Glomerular visceral epithelial cell (primary cell): ENCODE results near the gene TEX29.
A peak's percentile ranks its signal among the peaks of the same experiment; 100 is the strongest.

Experiments used
- DNase-seq: peaks from one replicate; pipeline ENCODE4 v3.0.0-alpha.2; 2016; ENCODE audit errors: extremely low spot score

Gene TEX29

DNA sequence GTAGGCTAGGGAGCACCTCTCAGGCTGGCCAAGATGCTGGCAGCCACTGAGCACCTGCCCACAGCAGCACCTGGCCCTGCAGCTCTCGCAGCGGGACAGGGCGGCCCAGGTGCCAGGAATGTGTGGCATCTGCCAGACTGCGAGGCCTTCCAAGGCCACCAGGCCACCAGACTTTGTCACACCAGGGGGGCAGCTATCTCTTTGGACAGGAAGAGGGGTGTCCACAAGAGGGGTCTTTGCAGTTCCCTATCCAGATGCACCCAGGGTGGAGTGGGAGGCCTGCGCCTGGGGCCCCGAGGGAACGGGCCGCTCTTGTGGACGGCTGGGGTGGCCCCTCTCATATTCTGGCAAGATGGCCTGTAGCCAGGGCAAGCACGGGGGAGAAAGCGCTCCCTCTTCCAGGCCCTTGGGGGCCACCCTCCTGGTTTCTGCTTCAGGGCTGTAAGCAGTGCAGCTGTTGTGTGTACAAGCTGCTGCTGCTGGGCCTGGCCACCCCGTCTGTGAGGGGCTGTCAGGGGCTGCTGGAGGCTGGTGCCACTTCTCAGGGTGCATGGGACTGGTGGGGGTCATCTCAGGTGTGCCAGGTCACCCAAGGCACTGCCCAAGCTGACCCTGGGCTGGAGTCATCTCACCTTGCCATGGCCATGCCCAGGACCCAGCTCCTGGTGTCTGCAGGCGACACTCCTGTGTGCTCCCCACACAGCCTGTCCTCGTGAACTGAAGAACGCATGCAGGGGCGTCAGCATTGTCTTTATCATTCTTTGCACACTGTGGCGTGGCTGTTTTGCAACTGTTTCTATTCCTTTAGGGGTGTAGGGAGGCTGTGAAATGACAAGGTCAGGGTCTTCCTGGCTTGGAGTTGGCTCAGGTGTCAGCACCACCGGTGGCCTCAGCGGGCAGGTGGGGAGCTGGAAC lies 1.8 kb downstream of the TEX29 start:
- DNase-seq, result no peak

DNA sequence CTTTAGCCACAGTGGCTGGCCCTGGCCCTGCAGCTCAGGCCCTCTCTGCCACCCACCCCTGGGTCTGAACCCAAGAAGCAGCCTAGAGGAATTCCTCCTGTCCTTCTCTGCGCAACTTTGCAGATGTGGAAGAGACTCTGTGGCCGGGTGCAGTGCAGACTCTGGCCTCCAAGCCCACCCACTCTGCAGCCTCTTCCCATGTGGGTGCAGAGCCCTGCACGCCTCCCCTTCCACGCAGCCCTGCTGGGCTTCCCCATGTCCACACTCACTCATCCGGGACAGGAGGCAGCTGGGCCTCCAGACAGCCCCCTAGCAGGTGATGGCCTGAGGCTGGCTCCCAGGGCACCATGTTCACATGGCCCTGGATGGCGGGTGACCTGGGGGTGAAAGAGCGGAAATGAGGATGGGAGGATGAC lies 2.5 kb downstream of the TEX29 start:
- no peak for DNase-seq

DNA sequence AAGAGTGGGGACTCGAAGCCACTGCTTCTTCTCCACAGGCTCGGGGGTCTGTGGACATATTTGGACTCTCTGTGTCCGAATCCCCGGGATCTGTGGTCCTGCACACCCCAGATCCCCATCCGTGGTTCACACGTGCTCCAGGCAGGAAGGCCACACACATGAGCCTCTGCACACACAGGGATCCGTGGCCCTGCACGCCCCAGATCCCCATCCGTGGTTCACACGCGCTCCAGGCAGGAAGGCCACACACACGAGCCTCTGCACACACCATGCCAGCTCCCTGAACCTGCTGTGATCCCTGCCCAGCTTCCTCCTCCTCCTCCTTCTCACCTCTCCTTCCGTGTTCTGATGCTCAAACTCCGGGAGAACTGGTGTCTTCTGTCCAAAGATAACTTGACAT lies 3.1 kb downstream of the TEX29 start:
- DNase-seq, result no peak

DNA sequence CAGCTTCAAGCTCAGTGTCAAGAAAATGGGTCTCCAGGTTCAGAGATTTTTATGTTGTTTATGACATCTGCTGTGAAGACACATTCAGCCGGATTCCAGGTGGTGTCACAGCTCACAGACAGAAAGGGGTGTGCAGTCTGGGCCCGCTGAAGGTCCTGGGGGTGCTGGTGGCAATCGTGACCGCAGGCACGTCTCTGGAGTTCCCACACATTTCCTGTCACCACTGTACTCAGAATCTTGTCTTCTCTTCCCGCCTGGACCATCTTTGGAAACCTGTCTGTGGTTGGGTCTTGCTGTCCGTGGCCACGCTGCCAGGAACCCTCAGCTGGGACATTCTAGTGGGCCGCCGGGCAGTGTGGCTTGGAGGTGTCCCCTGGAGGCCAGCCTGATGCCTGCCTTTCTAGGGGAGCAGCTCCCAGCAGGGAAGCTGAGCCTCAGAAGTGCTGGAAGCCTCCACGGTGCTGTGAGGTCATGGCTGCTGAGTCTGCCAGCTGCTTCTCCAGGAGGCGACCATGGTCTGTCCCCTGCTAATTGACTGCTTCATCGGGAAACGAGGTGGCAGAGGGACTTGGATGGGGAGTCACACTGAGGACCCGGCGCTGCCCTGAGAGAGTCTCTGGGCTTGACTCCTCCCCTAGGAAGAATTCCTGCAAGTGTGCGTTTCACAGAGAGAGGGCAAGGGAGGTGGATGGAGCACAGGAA lies 3.7 kb downstream of the TEX29 start:
- no peak for DNase-seq

DNA sequence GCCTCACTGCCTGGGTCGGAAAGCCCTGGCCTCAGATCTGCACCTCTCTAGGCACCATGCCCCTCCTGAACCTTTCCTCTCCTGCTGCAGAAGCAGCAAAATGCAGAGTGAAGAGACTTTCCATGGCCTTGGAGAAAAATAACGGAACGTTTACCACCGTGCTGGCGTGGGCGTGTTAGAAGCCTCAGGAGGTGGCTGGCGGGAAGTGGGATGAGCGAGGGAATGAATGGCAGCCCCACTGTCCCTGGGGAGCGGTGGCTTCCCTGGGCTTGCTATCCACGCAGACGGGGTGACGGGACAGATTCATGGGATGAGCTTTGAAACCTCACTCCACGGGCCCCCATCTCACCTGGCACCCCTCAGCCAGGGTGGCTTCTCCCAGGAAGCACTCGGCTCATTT lies 4.3 kb downstream of the TEX29 start:
- no peak for DNase-seq

DNA sequence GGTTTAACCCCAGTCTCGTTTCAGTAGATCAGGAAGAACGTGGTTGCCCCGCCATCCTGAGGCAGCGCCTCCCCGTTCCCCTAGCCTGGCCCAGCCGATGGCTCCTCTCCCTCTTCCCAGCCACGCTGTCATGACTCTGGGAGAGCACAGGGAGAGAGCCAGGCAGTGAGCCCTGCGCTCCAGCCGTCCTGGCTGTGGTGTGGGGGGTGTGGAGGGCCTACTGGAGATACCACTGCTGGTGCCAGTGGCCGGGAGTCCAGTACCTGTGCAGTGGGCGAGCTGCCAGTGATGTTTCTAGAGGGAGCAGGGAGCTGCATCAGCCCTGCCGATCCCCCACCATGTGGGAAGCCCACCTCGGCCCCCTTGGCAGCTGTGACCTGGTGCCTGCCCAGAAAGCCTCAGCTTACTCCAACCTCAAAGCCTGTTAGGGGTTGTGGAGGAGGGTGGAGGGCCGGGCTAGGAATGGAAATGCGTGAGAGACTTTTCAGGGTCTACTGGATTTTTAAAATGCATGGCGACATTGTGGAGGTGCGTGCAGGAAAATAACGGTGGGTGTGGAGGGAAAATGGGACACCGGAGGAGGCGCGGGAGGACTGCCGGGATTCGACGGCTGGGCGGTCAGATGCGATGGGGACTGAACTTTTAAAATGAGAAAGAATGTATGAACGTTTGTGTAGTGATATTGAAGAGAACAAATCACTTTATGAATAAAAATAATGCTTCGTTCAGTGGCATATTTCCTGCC lies 4.9 kb downstream of the TEX29 start:
- DNase-seq, result no peak

DNA sequence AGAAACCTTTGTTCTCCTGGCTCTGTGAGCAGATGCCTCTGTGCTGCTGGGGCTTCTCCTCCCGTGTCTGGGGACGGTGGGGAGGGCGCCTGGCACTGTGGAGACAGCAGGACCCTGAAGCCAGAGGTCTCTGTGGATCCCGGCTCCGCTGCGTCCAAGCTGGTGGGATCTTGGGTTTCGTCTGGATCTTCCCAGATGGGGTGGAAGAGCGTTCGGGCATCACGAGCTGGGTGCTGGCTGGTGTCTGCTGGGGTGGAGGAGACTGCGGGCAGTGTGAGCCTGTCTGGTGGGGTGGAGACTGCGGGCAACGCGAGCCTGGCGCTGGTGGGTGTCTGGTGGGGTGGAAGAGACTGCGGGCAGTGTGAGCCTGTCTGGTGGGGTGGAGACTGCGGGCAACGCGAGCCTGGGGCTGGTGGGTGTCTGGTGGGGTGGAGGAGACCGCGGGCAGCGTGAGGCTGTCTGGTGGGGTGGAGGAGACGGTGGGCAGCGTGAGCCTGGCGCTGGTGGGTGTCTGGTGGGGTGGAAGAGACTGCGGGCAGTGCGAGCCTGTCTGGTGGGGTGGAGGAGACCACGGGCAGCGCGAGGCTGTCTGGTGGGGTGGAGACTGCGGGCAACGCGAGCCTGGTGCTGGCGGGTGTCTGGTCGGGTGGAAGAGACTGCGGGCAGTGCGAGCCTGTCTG lies 5.6 kb downstream of the TEX29 start:
- DNase-seq, result no peak

DNA sequence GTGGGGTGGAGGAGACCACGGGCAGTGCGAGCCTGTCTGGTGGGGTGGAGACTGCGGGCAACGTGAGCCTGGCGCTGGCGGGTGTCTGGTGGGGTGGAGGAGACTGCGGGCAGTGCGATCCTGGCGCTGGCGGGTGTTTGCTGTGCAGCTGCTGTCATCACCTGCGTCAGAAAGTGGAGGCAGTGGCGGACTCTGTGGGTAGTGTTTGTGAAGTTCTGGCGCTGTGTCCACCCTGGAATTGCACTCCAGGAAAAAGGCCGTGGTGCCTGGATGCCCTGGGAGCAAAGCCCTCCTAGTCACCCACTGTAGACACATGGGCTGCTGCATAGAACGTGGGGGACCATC lies 6.2 kb downstream of the TEX29 start:
- DNase-seq, result no peak

DNA sequence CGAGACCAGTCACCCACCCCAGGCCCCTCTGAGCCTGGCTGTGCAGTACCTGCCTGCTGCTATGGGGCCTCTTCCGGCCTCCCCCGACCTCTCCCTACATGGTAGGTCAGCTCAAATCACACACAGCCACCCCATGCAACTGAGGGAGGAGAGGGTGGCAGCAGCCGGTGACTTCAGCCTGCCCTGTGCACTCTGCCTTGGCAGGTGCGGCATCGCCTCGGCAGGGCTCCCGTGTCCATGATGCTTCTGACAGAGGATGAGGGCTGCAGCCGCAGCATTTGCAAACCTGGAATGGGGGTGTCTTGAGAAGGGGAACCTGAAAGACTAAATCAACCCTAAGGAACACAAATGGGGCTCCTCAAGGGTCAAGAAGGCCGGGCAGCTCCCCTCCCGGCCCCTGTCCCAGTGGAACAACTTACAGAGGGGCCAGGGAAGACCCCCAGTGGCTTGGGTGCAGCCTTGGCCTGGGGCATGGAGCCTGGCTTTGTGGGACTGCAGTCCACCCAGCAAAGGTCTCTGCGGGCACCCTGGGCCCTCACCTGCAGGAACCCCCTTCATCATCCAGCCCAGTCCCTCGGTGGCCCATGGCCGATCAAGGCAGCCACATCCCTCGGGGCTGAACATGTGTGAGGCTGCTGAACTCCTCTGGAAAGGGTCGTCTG lies 6.7 kb downstream of the TEX29 start:
- no peak for DNase-seq

DNA sequence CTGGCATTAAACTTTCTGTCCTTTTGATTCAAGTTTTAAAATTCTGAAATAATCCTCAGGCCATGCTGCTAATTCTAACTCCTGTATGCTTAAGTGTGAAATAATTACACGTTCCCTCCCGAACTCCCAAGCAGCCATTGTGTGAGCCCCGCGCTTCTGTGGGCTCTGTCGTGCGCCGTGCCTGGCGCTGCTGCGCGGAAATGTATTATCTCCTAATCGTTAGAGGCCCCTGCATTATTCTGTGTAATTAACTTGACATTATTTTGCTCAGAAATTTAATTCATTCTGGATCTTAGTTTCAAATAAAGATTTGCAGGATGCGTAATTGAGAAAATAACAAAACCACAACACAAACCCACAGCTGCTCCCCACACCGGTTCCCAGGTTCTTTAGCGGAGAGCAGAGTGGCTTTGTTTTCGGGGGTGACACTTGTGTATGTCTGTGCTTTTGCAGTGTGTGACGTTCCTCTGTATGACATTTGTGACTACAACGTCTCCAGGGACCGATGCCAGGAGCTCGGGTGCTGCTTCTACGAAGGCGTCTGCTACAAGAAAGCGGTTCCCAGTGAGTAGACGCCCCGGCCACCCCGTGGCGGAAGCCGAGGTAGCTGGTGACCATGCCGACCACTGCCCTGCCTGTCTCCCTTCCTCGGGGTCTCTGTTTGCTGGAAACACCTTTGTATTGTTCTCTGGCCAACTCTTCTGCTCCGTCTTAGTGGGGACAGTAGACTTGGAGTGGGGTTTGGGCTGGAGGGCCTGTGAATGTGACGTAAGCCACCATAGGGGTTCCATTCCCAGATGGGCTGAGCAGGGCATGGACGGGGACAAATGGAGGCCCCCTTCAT lies 7.5 kb downstream of the TEX29 start:
- no peak for DNase-seq

DNA sequence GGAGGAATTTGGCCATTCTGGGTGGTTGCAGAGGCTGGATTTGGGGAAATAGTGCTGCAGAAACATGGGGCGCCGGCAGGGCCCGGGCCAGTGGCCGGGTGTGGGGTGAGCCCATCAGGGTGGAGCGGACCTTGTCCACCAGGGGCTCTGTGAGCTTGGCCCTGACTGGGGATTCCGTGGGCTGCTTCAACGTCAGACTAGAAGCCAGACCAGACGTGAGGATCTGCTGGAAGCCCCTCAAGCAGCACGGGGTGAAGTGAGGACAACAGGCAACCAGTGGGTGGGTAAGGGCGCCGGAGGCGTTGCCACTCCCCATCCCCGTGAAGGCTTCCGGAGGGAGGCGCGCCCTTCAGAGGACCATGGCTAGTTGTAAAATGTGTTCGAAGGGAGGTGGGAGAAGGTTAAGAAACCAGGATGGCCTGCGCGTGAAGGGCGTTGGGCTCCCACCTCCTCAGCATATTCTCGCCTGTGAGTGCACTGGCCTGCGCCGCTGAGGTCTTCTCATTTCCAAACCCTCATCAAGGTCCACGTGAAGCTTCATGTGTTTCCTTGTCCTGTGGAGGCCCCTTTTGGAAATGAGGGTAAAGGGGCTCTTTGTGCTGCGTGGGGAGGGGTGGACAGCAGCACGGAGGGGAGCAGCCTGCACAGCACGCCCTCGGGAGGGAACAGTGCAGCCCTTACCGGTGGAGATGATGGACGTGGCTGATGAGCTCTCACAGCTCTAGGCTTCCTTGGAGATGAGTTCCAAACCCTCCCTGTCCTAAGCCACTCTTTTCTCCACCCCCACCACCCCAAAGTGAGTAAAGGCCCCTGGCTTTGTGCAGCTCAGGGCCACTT lies 8.3 kb downstream of the TEX29 start:
- DNase-seq, result no peak

DNA sequence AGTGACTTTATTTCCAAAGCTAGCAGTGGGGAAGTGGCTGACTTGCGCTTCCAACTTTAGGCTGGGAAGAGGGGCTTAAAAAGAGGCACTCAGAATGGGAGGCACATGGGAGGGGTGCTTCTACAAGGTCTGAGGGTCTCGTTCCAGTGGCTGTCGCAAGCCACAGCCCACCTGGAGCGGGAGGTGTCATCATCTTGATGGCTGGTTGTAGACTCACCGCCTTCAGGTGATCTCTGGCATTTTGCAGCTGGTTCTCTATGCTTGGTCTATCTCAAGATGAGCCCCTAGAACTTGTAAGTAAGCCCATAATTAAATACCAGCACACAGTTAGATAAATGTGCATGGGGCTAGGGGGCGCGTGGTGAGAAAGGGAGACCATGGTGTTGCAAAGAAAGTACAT lies 9.2 kb downstream of the TEX29 start:
- DNase-seq, result no peak

DNA sequence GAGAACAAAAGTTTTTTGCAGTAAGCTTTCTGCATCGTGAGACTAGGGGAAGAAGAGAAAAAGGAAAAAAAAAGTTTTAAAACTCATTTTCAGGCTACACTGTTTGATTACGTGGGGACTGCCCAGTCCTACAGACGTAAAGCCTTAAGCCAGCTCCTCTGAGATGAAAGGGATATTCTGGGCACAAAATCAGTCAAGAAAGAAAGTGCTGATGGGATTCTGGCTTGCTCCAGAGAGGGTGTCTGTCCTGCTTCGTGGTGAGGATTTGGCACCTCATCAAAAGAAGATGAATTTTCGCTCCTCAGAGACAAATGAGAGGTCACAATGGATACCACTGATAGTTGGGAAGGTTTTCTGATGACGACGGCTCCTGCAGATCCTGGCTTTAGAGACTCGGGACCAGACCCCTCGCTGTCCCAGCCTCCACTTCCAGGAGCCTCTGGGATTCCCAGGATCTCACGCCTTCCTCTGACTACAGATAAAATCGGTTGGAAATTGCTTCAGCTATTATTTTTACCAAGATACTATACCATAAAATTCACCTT lies 9.7 kb downstream of the TEX29 start:
- DNase-seq, result no peak

DNA sequence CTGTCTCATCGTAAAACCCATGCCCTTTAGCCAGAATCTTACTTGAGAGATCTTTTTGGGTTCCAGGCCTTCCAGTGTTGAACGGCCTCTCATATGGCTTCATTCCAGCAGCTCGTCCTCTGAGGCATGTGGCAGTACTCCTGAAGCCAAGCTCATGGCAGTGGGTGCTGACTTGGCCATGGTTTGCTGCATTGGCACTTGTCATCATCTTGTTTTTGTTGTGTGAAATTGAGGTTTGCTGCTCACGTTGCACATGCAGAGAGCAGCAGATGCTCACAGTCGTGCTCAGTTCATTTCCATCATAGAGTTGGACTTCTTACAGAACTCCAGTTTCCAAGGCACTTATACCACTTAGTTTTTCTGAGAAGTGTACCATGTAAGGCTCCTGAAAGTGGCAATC lies 14.9 kb downstream of the TEX29 start:
- no peak for DNase-seq

DNA sequence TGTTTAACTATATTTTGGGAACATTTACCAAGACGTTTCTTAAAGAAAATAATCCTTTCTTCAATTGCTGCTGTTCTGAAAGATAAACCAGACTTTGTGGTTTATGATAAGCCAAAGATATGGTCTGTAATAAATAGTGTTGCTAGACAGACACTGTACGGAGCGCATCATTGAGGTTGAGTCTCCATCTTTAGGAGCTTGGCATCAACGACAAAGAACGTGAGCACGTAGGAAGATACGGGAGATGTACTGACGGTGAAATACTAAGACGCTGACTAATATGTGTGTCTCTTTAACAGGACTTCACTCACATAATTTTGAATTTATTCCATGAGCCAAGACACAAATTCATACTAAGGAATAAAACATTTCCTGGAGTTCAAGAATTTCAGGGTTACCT lies 16.2 kb downstream of the TEX29 start:
- no peak for DNase-seq

DNA sequence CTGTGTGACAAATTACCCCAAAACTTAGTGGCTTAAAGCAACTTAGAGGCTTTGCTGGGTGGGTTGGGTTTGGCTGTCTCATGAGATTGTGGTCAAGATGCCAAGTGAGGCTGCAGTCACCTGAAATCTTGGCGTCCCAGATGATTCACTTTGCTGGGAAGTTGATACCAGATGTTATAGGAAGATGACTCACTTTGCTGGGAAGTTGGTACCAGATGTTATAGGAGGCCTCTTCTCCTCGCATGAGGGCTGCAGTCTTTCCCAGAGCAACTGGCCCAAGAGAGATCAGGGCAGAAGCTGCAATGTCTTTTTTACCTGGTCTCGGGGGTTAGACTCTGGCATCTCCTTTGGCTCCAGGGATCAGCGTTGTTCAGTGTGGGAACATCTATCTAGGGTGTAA lies 16.8 kb downstream of the TEX29 start:
- peak; percentile 35 for DNase-seq

DNA sequence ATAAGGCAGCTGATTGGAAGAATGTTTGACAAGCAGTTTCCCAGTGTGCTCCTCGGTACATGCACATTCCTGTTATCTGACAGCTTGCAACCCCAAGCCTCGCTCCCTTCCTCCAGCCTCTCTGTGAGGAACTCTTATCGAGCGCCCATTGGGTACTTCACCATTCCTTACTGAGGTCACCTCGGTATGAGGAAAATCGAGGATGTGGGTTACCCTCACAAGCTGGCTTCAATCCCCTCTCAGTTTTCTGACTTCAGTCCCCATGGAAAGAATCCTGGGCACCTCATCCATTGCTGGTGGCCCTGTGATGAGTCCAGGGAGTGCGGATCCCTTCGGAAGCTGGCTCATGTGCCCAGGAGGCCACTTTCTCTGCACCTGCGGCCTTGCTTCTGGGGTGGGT lies 17.3 kb downstream of the TEX29 start:
- no peak for DNase-seq

DNA sequence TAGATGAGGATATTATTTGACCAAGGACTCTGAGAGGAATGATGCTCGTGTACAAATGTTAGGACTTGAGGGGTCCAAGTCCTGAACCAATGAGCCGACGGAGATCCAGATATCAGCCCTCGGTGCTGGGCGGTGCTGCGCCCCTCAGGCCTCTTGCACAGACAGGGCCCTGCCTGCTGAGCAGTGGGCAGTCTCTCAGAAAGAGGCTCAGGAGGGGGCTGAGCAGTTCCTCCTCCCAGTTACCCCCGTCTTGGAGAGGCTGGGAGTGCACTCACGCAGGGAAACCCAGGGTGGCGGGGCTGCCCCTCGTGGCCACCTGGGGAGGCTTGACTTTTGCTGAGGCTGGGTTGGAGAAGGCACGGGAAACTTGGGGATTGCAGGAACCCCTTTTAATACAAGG lies 18.4 kb downstream of the TEX29 start:
- DNase-seq, result no peak

DNA sequence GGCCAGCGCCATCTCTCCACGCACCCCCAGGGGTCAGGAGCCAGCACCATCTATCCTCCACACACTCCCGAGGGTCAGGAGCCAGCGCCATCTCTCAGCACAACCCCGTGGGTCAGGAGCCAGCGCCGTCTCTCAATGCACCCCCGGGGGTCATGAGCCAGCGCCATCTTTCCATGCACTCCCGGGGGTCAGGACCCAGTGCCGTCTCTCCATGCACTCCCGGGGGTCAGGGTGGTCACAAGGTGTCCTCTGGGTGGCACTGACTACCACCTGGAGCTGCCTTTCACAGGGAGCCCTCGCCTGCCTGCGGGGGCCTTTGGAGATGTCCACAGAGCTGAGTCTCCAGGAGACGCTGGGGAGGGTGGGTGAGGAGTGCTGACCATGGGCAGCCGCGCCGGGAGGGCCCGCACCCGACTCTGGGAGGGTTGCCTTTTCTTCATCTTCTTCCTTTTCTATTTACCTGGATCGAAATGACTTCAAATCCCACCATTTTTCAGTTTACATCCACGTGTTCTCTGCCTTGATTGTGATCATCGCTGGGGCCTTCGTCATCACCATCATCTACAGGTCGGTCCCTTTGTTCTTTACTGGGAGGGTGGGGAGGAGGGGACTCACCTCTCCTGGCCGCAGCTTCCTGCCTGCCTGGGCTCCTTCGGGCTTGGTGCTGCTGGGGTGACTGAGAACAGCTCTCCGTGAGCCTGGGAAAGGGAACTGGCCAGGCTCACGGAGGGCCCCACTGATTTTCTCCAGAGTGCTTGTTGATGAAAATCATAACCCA lies 19.1 kb downstream of the TEX29 start:
- no peak for DNase-seq
